Tibial nerve (tissue), 3 donors: ENCODE measurements around the gene TMEM156.

Source experiments
- CTCF ChIP-seq, 5 experiments: fragments of 200-600 bp in 3 of 5; fragments of 450-650 bp in 2 of 5; sonication (generic) in 3 of 5; IDR thresholded peaks; one replicate each; pipeline ENCODE4 v1.5.1; 2016 to 2019; ENCODE audit warnings: antibody characterized with exemption in 5 of 5, mild to moderate bottlenecking in 3 of 5, moderate library complexity in 2 of 5
- POLR2A ChIP-seq, 2 donors: fragments of 450-650 bp; IDR thresholded peaks; one replicate each; pipeline ENCODE4 v1.6.1; 2017; ENCODE audit warnings: antibody characterized with exemption in 2 of 2, mild to moderate bottlenecking in 2 of 2, moderate library complexity in 2 of 2

GRCh38 chr4:39078829-39079228 is 46.6 kb upstream of the TMEM156 start:
- TF ChIP-seq CTCF (IDR thresholded peaks at IDR 0.05) (no peak), POLR2A (IDR thresholded peaks at IDR 0.05) (no peak)
